HG03139 (cell line): Measurements from ENCODE around the gene EEIG1.

Source experiments
- ATAC-seq: cut with Tn5 transposase; IDR thresholded peaks from one replicate; pipeline ENCODE4 v1.9.1; 2021; ENCODE audit not compliant: unreplicated experiment

Gene EEIG1

GRCh38 chr9:127942216-127943010 lies 38.4 kb downstream of the EEIG1 start:
- no peak for ATAC-seq

DNA sequence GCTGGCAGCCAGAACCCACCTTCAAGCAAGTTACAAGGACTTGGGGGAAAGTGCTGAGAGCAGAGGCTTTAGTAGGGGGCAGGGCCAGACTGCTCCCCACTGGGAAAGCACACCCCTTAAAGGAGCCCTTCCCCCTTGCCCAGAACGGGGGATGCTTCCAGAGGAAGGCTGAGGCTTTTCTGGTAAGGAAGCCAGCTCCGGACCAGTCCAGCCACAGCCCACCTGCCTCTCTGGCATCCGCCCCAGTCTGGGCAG lies 38.9 kb downstream of the EEIG1 start:
- ATAC-seq: no peak

DNA sequence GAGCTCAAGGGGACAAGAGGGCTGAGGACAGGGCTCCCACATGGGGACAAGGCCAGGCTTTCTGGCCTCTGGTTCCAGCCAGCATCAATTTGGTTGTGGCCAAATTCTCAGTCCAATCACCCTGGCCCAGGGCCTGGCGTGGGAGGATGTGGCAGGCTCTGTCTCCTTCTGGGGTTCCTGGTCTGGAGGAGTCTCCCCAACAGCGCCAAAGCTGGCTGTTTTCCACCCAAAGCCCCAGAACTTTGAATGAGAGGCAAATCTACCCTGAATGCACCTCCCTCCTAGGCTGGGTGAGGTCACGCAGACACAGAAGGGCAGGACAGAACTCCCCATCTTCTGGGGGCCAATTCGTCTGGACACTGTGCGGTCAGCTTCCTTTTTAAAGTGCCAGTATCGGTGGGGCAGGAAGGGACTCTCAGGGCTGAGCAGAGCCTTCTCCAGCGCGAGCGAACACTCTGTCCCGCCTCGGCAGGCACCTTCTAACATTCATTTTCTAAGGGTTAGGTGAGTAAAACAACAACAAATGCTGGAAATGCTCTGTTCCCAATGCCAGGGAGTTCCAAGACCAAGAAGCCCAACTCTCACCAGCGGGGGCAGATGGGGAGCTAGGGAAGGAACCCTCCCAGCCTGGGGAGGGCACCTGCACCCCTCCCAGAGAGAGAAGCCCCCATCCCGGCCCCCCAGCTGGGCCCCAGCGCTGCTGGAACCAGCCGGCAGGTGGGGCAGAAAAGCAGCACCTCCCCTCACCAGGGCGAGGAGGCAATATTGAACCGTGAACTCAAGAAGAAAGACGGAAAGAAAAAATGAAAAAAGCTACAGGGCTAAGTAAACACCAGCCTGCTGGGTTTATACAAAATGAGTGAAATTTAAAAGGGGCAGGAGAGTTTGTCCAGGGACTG lies 39.5 kb downstream of the EEIG1 start:
- no peak for ATAC-seq

GRCh38 chr9:127940593-127940992 lies 40.2 kb downstream of the EEIG1 start:
- ATAC-seq: no peak

DNA sequence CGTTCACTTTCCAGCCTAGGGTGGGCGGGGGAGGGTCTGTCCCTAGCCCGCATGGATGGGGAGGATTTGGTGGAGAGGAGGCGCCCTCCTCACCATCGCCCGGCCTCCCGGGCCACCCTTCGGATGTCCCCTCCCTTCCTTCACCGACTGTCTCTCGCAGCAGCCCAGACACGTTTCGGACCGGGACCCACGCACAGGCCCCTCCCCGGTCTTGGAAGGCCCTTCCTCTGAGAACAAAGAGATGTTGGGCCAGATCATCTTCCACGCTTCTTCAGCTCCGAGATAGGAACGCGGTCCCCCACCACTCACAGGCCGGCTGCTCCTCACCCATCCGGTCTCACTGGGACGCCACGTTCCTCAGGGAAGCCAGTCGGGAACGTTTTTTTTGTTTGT lies 42.5 kb downstream of the EEIG1 start:
- ATAC-seq: no peak

GRCh38 chr9:127937388-127938297 lies 43.1 kb downstream of the EEIG1 start, which contains the start of gene DPM2:
Gene DPM2 (minus strand): TSS chr9:127937854. CDS start chr9:127937820, 34 bp downstream.
- ATAC-seq: peak; percentile 85

DNA sequence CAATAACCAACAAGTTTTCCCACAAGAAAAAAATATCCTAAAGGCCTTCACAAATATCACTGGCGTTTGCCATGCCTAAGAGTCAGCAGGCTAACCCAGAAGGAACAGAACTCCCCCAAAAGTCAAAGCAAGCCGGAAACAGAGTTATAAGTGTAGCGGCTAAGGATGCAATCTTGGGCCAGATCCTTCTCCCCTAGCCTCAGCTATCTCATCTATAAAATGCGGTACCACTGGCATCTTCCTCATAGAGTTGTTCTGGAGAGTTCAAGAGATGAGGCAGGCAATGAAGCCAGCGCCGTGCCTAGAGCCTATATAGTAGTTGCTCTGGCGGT lies 43.8 kb downstream of the EEIG1 start:
- no peak for ATAC-seq

GRCh38 chr9:127936347-127936852 lies 44.4 kb downstream of the EEIG1 start:
- ATAC-seq: no peak

DNA sequence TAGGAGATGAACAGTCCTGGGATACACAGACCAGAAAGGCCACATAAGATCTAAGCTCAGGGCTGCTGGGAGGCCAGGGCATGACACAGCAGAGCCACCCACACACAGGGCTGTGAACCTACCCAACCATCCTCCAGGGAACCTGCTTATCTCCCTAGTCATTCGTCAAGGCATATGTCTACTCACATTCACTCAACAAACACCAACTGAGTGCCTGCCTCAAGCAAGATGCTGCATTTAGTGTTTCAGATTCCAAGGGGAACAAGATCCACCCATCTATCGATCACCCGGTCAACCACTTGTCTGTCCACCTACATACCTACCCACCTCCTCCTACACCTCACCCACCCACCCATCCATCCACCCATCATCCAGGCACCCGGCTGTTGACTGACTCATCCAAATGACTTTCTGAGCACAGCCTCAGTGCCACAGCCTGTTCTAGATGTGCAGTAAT lies 45.0 kb downstream of the EEIG1 start:
- ATAC-seq: no peak

- no peak for ATAC-seq
These were observed 45.8 kb downstream of the EEIG1 start for GRCh38 chr9:127934986-127935385.

DNA sequence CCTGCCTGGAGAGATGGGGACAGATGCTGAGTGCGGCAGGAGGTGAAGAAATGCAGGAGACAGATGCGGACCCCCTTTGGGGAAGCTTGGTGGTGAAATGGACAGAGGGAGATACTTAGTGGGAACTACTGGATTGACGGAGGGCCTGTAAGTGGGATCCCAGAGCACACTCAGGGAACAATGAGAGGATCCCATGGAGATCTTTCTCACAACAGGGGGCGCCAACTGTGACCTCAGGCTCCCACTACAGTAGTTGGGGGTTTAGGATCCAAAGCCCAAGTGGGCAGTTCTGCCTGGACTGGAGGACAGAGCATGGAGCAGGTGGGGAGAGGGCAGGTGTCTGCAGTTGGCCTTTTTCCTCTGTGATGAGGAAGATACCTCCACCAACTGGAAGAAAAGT lies 46.5 kb downstream of the EEIG1 start:
- ATAC-seq: no peak

- no peak for ATAC-seq
These were observed 49.5 kb downstream of the EEIG1 start for GRCh38 chr9:127931092-127931881.
